A673 (cell line): ENCODE measurements around the gene HLA-G. TPM values are rescaled to one million over a fixed set of nuclear protein-coding genes. Genes with fewer than 3 reads are reported as not detected.

Experiments used
- BruUV-seq: library from RNA; stranded (reverse); fragments of 400-500 nt; replicated peaks from 2 replicates; lab custom pipeline; 2021; lab: Mats Ljungman, UMichigan
- CTCF ChIA-PET: fragments of 300-600 bp; sonication (Branson Sonifier 250); formaldehyde crosslinking; loops from one replicate; lab custom pipeline; 2022; ENCODE audit warnings: antibody characterized with exemption; lab: Charles Lee
- POLR2A ChIA-PET: fragments of 300-600 bp; sonication (Branson Sonifier 250); formaldehyde crosslinking; loops from one replicate; lab custom pipeline; 2022; ENCODE audit warnings: antibody characterized with exemption; ENCODE audit not compliant: low non-redundant PET; lab: Charles Lee
- DNase-seq: peaks from one replicate; pipeline ENCODE4 v3.0.0-alpha.2; 2015; ENCODE audit warnings: low spot score
- H3K27ac ChIP-seq: fragments of 200-600 bp; sonication (generic); 2 replicates; pipeline ENCODE4 v1.5.1; 2016; ENCODE audit warnings: mixed run types, low read depth, mild to moderate bottlenecking, mixed read lengths, antibody characterized with exemption, low read length; ENCODE audit not compliant: poor library complexity, severe bottlenecking
- H3K27me3 ChIP-seq: fragments of 200-600 bp; sonication (generic); replicated peaks from 2 replicates; pipeline ENCODE4 v1.6.1; 2017; ENCODE audit warnings: mixed run types, low read depth, mild to moderate bottlenecking, mixed read lengths, antibody characterized with exemption, low read length; ENCODE audit not compliant: insufficient read depth, poor library complexity
- H3K36me3 ChIP-seq: fragments of 200-600 bp; sonication (generic); 2 replicates; pipeline ENCODE4 v1.6.1; 2016; ENCODE audit warnings: mixed run types, mild to moderate bottlenecking, mixed read lengths, antibody characterized with exemption, low read length; ENCODE audit not compliant: insufficient read depth, poor library complexity, severe bottlenecking
- H3K4me1 ChIP-seq: fragments of 200-600 bp; sonication (generic); 2 replicates; pipeline ENCODE4 v1.6.1; 2017; ENCODE audit warnings: mixed run types, mild to moderate bottlenecking, mixed read lengths, antibody characterized with exemption, low read length; ENCODE audit not compliant: insufficient read depth, poor library complexity, severe bottlenecking
- H3K4me3 ChIP-seq: fragments of 200-600 bp; sonication (generic); 2 replicates; pipeline ENCODE4 v1.5.1; 2016; ENCODE audit warnings: low read depth, mixed run types, mild to moderate bottlenecking, mixed read lengths, low read length; ENCODE audit not compliant: poor library complexity, severe bottlenecking
- H3K9me3 ChIP-seq: fragments of 200-600 bp; sonication (generic); 2 replicates; pipeline ENCODE4 v1.6.1; 2016; ENCODE audit warnings: mixed run types, low read depth, mild to moderate bottlenecking, mixed read lengths, antibody characterized with exemption, low read length; ENCODE audit not compliant: poor library complexity, severe bottlenecking
- EZH2 ChIP-seq: fragments of 200-600 bp; sonication (generic); IDR thresholded peaks from 2 replicates; pipeline ENCODE4 v1.6.1; 2017; ENCODE audit warnings: borderline replicate concordance, low read depth, mild to moderate bottlenecking, mixed read lengths, antibody characterized with exemption, low read length; ENCODE audit not compliant: poor library complexity, severe bottlenecking
- intact Hi-C: fragments of 100-400 bp; cut with micrococcal nuclease; formaldehyde crosslinking; loops from one replicate; pipeline ENCODE4 v1.10.0; 2022; ENCODE audit not compliant: unreplicated experiment
- total RNA-seq: library from RNA; stranded (reverse); gene quantifications from 2 replicates; pipeline ENCODE4 v1.2.3, GENCODE V29; 2021
- TF ChIP-seq, protein P1 (sequence below): fragments of 300-800, 200-600 bp; sonication (generic); conservative IDR thresholded peaks from 2 replicates; pipeline ENCODE4 v1.5.1; 2017; ENCODE audit warnings: low read depth, mild to moderate bottlenecking, antibody characterized with exemption, low read length, moderate library complexity, mixed read lengths

Gene HLA-G
- total RNA-seq, 1 experiment from 2014 or later = not detected

DNA sequence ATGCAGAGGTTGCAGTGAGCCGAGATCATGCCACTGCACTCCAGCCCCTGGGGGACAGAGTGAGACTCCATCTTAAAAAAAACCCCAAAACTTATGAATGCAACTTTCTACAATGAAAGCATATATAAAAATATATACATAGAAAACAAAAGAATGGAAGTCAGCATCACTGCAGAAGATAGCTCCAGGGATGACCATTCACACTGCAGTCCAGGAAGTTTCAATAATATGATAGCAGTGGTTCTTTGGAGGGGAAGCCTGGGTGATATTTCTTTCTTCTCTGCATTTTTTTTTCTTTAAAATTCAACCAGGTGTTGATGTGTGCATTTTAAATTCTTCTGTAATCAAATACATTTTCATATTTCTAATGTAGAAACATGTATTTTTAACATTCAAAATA is 12.3 kb downstream of the HLA-G start:
- ChIA-PET POLR2A (no interaction called here), CTCF (no interaction called here)
- H3K27ac ChIP-seq = no peak overlapping the region
- H3K4me1 ChIP-seq = no peaks in the 10 kb centered on the region
- intact Hi-C loops = no loop called here
- H3K27me3 ChIP-seq = peaks cover 77% of the 10 kb centered on the region
- no TSS peak for BruUV-seq
- DNase-seq = no peak
- no peak overlapping the region for H3K4me3 ChIP-seq
- TF ChIP-seq EZH2 = no peak
- TF ChIP-seq, protein P1, sequence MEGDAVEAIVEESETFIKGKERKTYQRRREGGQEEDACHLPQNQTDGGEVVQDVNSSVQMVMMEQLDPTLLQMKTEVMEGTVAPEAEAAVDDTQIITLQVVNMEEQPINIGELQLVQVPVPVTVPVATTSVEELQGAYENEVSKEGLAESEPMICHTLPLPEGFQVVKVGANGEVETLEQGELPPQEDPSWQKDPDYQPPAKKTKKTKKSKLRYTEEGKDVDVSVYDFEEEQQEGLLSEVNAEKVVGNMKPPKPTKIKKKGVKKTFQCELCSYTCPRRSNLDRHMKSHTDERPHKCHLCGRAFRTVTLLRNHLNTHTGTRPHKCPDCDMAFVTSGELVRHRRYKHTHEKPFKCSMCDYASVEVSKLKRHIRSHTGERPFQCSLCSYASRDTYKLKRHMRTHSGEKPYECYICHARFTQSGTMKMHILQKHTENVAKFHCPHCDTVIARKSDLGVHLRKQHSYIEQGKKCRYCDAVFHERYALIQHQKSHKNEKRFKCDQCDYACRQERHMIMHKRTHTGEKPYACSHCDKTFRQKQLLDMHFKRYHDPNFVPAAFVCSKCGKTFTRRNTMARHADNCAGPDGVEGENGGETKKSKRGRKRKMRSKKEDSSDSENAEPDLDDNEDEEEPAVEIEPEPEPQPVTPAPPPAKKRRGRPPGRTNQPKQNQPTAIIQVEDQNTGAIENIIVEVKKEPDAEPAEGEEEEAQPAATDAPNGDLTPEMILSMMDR = no peak
- H3K9me3 ChIP-seq = no peaks in the 10 kb centered on the region
- H3K36me3 ChIP-seq = no peaks in the 10 kb centered on the region

DNA sequence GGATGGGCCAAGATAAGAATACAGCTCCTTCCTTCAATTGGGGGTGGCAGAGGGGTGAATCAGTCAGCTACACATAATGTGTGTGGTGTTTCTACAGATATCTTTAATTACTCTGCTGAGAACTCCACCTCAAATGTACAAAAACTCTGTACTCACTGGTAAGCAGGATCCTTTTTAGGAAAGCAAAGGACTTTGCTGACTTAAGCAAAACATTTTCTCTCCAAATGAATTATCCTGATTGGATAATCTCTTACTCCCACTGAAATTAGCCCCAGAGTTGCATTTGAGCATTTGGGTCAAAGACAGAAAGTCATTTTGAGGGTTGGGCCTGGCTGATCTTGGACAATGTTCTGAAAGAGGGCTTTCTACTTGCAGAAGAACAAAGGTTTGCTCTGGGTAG is 13.4 kb downstream of the HLA-G start:
- DNase-seq = no peak
- no TSS peak for BruUV-seq
- POLR2A ChIA-PET = no interaction called here

GRCh38 chr6:29845405-29846006 is 17.9 kb downstream of the HLA-G start:
- CTCF ChIA-PET = no interaction called here
- intact Hi-C loops = loop anchor here (5.0 kb wide), 1 partner anchor 287 kb away; no protein-coding TSS in a partner anchor
- no peaks in the 10 kb centered on the region for H3K4me1 ChIP-seq
- POLR2A ChIA-PET = no interaction called here
- TF ChIP-seq EZH2 = no peak
- TF ChIP-seq, protein P1 = no peak
- BruUV-seq = no TSS peak
- H3K36me3 ChIP-seq = no peaks in the 10 kb centered on the region
- no peak for DNase-seq
- H3K4me3 ChIP-seq = no peak overlapping the region
- H3K27me3 ChIP-seq = peaks cover 80% of the 10 kb centered on the region
- no peaks in the 10 kb centered on the region for H3K9me3 ChIP-seq
- no peak overlapping the region for H3K27ac ChIP-seq

More for the DNA sequence above, 13.4 kb downstream of the HLA-G start:
- Histone ChIP-seq H3K4me3 (no peak overlapping the region), H3K27ac (no peak overlapping the region), H3K9me3 (no peaks in the 10 kb centered on the region), H3K27me3 (peaks cover 80% of the 10 kb centered on the region), H3K36me3 (no peaks in the 10 kb centered on the region), H3K4me1 (no peaks in the 10 kb centered on the region)
- CTCF ChIA-PET = no interaction called here
- TF ChIP-seq EZH2 = no peak
- TF ChIP-seq, protein P1 = no peak
- intact Hi-C loops = no loop called here
